ENCODE results near the gene GNPTAB. TPM values are rescaled to one million over a fixed set of nuclear protein-coding genes. Genes with fewer than 3 reads are reported as not detected.

GNPTAB gene
- total RNA-seq, 1 donor from 2014 or later: 93.6 TPM

DNA sequence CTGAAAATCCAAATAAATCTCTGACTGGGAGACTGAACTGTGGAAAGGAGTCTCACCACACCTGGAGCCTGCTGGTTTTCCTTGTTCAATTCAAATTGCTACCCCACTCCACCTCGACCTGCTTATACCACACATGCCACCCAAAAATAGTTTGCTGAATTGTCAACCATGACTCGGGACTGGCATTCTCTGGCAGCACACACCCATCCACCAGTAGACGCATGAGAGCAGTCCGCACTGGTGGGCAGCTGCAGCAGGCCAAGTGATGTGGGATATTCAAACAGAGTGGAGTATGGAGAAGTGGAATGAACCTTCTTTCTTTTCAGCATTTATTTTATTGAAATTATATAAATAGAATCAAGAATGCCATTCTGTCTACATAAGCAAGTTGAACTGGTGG is 52.8 kb downstream of the GNPTAB start:
- peaks cover 65% of the 10 kb centered on the region for H3K36me3 Mint-ChIP-seq (ENCODE audit: low read depth)
- peaks cover 63% of the 10 kb centered on the region for H3K4me1 Mint-ChIP-seq (ENCODE audit: low read depth)
- DNase-seq (ENCODE audit: low spot score): no peak
- H3K4me3 Mint-ChIP-seq (ENCODE audit: low read depth): no peak overlapping the region
- intact Hi-C loops (cut with micrococcal nuclease): no loop called here
- no peaks in the 10 kb centered on the region for H3K9me3 Mint-ChIP-seq
- H3K27ac Mint-ChIP-seq: peak overlapping the region; percentile 5
- H3K27me3 Mint-ChIP-seq (ENCODE audit: low read depth): no peaks in the 10 kb centered on the region

GRCh38 chr12:101777485-101777884 is 53.3 kb downstream of the GNPTAB start:
- Mint-ChIP-seq H3K4me1 (ENCODE audit: low read depth) (peaks cover 59% of the 10 kb centered on the region), H3K4me3 (ENCODE audit: low read depth) (no peak overlapping the region), H3K9me3 (no peaks in the 10 kb centered on the region), H3K27ac (peak overlapping the region; percentile 5), H3K27me3 (ENCODE audit: low read depth) (no peaks in the 10 kb centered on the region), H3K36me3 (ENCODE audit: low read depth) (peaks cover 66% of the 10 kb centered on the region)
- intact Hi-C loops (cut with micrococcal nuclease): no loop called here
- no peak for DNase-seq (ENCODE audit: low spot score)

DNA sequence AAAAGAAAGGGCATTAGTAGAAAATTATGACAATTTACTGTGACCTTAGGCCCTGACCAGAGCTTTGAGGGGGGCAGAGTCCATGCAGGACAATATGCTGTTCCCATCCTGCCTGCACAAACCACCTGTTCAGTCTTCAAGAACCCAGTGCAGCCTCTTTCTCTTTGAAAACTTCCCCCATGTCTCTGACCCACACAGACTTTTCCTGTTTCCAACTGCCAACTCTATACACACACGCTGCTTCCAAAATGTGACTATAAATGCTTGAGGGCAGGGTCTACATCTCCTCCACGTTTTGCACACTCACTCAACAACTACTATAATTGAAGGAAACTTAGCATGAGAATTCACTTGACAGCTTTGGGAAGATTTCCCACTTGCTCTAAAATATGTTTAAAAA is 54.9 kb downstream of the GNPTAB start:
- H3K27me3 Mint-ChIP-seq (ENCODE audit: low read depth): no peaks in the 10 kb centered on the region
- peaks cover 57% of the 10 kb centered on the region for H3K4me1 Mint-ChIP-seq (ENCODE audit: low read depth)
- no peak overlapping the region for H3K27ac Mint-ChIP-seq
- no peak overlapping the region for H3K4me3 Mint-ChIP-seq (ENCODE audit: low read depth)
- no peaks in the 10 kb centered on the region for H3K9me3 Mint-ChIP-seq
- DNase-seq (ENCODE audit: low spot score): no peak
- H3K36me3 Mint-ChIP-seq (ENCODE audit: low read depth): peaks cover 71% of the 10 kb centered on the region
- intact Hi-C loops (cut with micrococcal nuclease): no loop called here

DNA sequence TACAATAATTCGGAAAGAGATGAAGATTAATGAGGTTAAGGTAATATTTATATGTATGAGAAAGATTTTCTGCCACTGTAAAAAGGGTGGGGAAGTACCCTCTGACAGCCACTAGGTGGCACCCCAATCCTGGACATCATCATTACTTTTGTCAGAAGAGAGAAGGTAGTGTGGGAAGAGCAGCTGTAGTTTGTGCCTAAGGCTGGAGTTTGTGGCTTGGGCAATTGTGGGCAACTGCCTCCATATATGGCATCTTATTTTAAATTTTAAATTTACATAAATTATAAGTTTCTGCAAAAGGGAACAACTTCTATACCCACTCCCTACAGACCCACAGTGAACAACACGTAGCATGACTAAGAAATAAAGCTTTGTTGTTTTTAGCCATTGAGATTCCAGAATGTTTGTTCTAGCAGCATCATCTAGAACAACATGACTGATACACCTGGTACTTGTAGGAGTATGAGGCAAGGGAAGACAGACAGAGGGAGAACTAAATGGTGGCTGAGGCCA is 57.1 kb downstream of the GNPTAB start:
- peak overlapping the region; percentile 48 for H3K27ac Mint-ChIP-seq

GRCh38 chr12:101772012-101772775 is 58.6 kb downstream of the GNPTAB start:
- H3K27me3 Mint-ChIP-seq (ENCODE audit: low read depth): no peaks in the 10 kb centered on the region
- peak overlapping the region; percentile 11 for H3K27ac Mint-ChIP-seq
- DNase-seq (ENCODE audit: low spot score): no peak
- H3K9me3 Mint-ChIP-seq: no peaks in the 10 kb centered on the region
- peaks cover 66% of the 10 kb centered on the region for H3K36me3 Mint-ChIP-seq (ENCODE audit: low read depth)
- intact Hi-C loops (cut with micrococcal nuclease): no loop called here
- H3K4me3 Mint-ChIP-seq (ENCODE audit: low read depth): no peak overlapping the region
- H3K4me1 Mint-ChIP-seq (ENCODE audit: low read depth): peaks cover 30% of the 10 kb centered on the region

More for the DNA sequence above, 57.1 kb downstream of the GNPTAB start:
- H3K27me3 Mint-ChIP-seq (ENCODE audit: low read depth): no peaks in the 10 kb centered on the region
- peak; percentile 52 for DNase-seq (ENCODE audit: low spot score)
- H3K36me3 Mint-ChIP-seq (ENCODE audit: low read depth): peaks cover 71% of the 10 kb centered on the region
- H3K9me3 Mint-ChIP-seq: no peaks in the 10 kb centered on the region
- peaks cover 41% of the 10 kb centered on the region for H3K4me1 Mint-ChIP-seq (ENCODE audit: low read depth)
- intact Hi-C loops (cut with micrococcal nuclease): loop anchor here (1.0 kb wide), 3 partner anchors 9 to 66 kb away; no protein-coding TSS in a partner anchor
- H3K4me3 Mint-ChIP-seq (ENCODE audit: low read depth): no peak overlapping the region

GRCh38 chr12:101769865-101770264 is 60.9 kb downstream of the GNPTAB start:
- intact Hi-C loops (cut with micrococcal nuclease): no loop called here
- no peak overlapping the region for H3K27ac Mint-ChIP-seq
- no peak overlapping the region for H3K4me3 Mint-ChIP-seq (ENCODE audit: low read depth)
- no peak for DNase-seq (ENCODE audit: low spot score)
- H3K27me3 Mint-ChIP-seq (ENCODE audit: low read depth): no peaks in the 10 kb centered on the region
- H3K4me1 Mint-ChIP-seq (ENCODE audit: low read depth): peaks cover 23% of the 10 kb centered on the region
- H3K9me3 Mint-ChIP-seq: no peaks in the 10 kb centered on the region
- peaks cover 76% of the 10 kb centered on the region for H3K36me3 Mint-ChIP-seq (ENCODE audit: low read depth)

DNA sequence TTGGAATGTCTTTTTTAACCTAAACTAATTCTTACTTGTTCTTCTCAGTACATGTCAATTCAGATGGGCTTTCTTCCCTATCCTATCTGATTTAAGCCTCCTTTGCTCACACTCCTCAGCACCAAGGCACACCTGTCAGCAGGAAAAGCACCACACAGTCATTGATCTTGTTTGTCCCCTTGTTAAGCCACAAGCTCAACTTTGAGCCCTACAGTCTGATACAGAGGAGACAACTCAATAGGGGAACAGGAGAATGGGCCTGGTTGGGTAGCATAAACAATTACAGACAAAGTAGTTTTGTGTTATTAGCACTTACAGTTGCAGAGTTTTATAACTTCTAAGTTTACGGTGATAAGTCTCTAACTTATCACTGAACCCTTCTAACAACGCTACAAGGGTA is 62.0 kb downstream of the GNPTAB start:
- Mint-ChIP-seq H3K4me3 (ENCODE audit: low read depth) (no peak overlapping the region), H3K4me1 (ENCODE audit: low read depth) (peaks cover 19% of the 10 kb centered on the region), H3K27me3 (ENCODE audit: low read depth) (no peaks in the 10 kb centered on the region), H3K36me3 (ENCODE audit: low read depth) (peaks cover 80% of the 10 kb centered on the region), H3K9me3 (no peaks in the 10 kb centered on the region), H3K27ac (no peak overlapping the region)
- DNase-seq (ENCODE audit: low spot score): no peak
- intact Hi-C loops (cut with micrococcal nuclease): no loop called here

- no peak for DNase-seq (ENCODE audit: low spot score)
- Mint-ChIP-seq H3K4me1 (ENCODE audit: low read depth) (peaks cover 16% of the 10 kb centered on the region), H3K27ac (no peak overlapping the region), H3K27me3 (ENCODE audit: low read depth) (no peaks in the 10 kb centered on the region), H3K36me3 (ENCODE audit: low read depth) (peaks cover 79% of the 10 kb centered on the region), H3K9me3 (no peaks in the 10 kb centered on the region), H3K4me3 (ENCODE audit: low read depth) (no peak overlapping the region)
- intact Hi-C loops (cut with micrococcal nuclease): no loop called here
These were observed 63.2 kb downstream of the GNPTAB start for GRCh38 chr12:101767537-101767936.

DNA sequence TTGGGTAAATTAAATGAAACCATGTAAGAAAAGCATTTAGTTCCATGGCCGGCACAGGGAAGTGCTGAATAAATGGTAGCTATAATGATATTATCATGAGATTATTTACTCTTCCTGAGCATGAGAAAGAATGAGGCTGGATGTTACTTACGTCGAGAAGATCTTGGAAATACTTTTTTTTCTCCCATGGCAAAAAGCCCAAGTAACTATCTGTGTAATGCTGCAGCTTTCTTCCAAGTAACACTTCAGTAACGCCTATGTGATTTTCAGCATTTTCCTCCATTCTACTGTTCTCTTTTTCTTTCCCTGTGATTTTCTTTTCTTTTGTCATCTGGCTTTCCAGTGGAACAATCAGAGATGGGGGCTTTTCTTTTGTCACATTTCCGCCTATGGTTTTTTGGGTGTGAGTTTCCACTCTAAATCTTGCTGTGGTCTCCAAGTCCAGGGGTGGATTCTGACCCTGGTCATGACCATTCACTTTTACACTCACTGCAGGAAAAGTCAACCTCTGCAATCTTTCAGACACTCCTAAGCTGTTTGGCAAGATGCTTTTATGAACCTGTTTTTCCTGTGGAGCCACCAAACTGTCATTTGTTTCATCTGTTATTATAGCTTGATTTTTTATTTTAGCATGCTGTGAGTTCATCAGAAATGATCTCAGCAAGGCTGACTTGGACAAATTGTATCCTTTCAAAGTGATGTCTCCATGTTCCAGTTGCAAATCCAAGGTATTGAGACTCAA is 66.5 kb downstream of the GNPTAB start:
- H3K4me3 Mint-ChIP-seq (ENCODE audit: low read depth): no peak overlapping the region
- DNase-seq (ENCODE audit: low spot score): no peak
- H3K36me3 Mint-ChIP-seq (ENCODE audit: low read depth): peaks cover 67% of the 10 kb centered on the region
- intact Hi-C loops (cut with micrococcal nuclease): no loop called here
- H3K9me3 Mint-ChIP-seq: no peaks in the 10 kb centered on the region
- peaks cover 4% of the 10 kb centered on the region for H3K4me1 Mint-ChIP-seq (ENCODE audit: low read depth)
- H3K27me3 Mint-ChIP-seq (ENCODE audit: low read depth): no peaks in the 10 kb centered on the region
- H3K27ac Mint-ChIP-seq: no peak overlapping the region

- Mint-ChIP-seq H3K4me3 (ENCODE audit: low read depth) (no peak overlapping the region), H3K4me1 (ENCODE audit: low read depth) (peaks cover 4% of the 10 kb centered on the region), H3K9me3 (no peaks in the 10 kb centered on the region), H3K27me3 (ENCODE audit: low read depth) (no peaks in the 10 kb centered on the region), H3K36me3 (ENCODE audit: low read depth) (peaks cover 65% of the 10 kb centered on the region), H3K27ac (peak overlapping the region; percentile 15)
- no peak for DNase-seq (ENCODE audit: low spot score)
- intact Hi-C loops (cut with micrococcal nuclease): no loop called here
These were observed 67.4 kb downstream of the GNPTAB start for GRCh38 chr12:101763246-101763931.

DNA sequence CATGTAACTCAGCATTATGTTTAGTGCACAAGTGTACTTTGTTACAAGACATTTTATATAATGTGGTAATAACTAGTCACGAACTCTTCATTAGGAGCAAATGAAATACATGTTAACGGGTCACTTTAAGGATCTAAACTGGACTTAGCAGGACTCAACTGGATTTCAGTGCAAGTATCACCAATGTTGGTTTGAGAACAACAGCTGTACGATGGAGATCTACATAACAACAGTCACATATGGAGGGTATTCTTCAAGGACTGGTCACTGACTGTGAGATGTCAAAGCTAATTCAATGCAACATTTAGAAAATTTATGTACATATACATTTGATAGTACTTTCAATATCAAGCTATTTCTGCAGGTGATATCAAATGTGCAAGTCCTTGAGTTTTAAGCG is 69.0 kb downstream of the GNPTAB start:
- H3K4me3 Mint-ChIP-seq (ENCODE audit: low read depth): no peak overlapping the region
- H3K9me3 Mint-ChIP-seq: no peaks in the 10 kb centered on the region
- peaks cover 58% of the 10 kb centered on the region for H3K36me3 Mint-ChIP-seq (ENCODE audit: low read depth)
- intact Hi-C loops (cut with micrococcal nuclease): no loop called here
- H3K27me3 Mint-ChIP-seq (ENCODE audit: low read depth): no peaks in the 10 kb centered on the region
- no peak overlapping the region for H3K27ac Mint-ChIP-seq
- H3K4me1 Mint-ChIP-seq (ENCODE audit: low read depth): peaks cover 4% of the 10 kb centered on the region
- no peak for DNase-seq (ENCODE audit: low spot score)

- H3K36me3 Mint-ChIP-seq (ENCODE audit: low read depth): peaks cover 58% of the 10 kb centered on the region
- DNase-seq (ENCODE audit: low spot score): no peak
- H3K27ac Mint-ChIP-seq: no peak overlapping the region
- H3K4me1 Mint-ChIP-seq (ENCODE audit: low read depth): peaks cover 4% of the 10 kb centered on the region
- intact Hi-C loops (cut with micrococcal nuclease): no loop called here
- H3K9me3 Mint-ChIP-seq: no peaks in the 10 kb centered on the region
- no peaks in the 10 kb centered on the region for H3K27me3 Mint-ChIP-seq (ENCODE audit: low read depth)
- H3K4me3 Mint-ChIP-seq (ENCODE audit: low read depth): no peak overlapping the region
These were observed 69.4 kb downstream of the GNPTAB start for GRCh38 chr12:101761350-101761749.
